ENCODE measurements around the gene IZUMO2.
A peak's percentile ranks its signal among the peaks of the same experiment; 100 is the strongest.

The IZUMO2 gene

DNA sequence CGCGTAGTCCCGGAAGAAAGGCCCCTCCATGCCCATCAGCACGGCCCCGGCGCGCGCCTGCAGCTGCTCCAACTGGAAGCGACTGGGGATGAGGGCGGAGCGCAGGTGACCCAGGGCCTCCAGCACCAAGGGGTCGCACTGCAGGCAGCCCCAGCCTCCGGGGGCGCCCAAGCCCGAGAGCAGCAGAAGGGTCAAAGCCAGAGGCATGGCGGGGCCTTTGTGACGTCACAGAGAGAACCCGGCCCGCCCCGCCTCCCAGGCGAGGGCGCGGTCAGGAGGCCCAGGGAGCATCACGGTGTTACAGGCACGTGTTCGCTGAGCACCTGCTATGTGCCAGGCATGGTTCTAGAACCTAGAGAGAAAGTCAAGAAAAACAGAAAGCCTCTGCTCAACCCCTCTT, at the start of gene IZUMO2:
Gene IZUMO2 (minus strand): TSS at position 294 of the 400 bp plus-strand sequence. CDS start 87 bp downstream, at position 207.
- no peak within 1 kb of the TSS for H3K27ac ChIP-seq
- no peak for TF ChIP-seq ZFX (IDR thresholded peaks at IDR 0.05; ENCODE audit: borderline replicate concordance)
- no peak for TF ChIP-seq CTCF (IDR thresholded peaks at IDR 0.05)

DNA sequence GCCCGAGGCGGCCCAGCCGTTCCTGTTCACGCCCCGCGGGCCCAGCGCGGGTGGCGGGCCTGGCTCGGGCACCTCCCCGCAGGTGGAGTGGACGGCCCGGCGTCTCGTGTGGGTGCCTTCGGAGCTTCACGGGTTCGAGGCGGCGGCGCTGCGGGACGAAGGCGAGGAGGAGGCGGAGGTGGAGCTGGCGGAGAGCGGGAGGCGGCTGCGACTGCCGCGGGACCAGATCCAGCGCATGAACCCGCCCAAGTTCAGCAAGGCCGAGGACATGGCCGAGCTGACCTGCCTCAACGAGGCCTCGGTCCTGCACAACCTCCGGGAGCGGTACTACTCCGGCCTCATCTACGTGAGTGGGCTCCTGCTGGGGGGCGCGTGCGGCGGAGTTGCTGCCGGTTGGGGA, 47.3 kb upstream of the IZUMO2 start:
- H3K27ac ChIP-seq: no peak overlapping the region
- TF ChIP-seq CTCF (IDR thresholded peaks at IDR 0.05) (no peak), ZFX (IDR thresholded peaks at IDR 0.05; ENCODE audit: borderline replicate concordance) (no peak)

DNA sequence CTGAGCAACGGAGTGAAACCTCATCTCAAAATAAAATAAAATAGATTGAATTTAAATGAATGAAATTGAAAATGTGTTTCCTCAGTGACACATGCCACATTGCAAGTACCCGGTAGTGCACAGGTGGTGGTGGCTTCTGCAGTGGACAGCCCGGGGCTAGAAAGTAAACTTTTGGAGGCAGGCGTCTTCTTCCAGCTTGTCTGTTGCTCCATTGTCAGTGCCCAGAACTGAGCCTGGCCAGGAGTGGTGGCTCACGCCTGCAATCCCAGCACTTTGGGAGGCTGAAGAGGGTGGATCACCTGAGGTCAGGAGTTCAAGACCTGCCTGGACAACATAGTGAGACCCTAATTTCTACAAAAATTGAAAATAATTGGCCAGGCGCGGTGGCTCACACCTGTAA, 46.0 kb upstream of the IZUMO2 start:
- H3K27ac ChIP-seq: no peak overlapping the region
- TF ChIP-seq ZFX (IDR thresholded peaks at IDR 0.05; ENCODE audit: borderline replicate concordance) (no peak), CTCF (IDR thresholded peaks at IDR 0.05) (no peak)

GRCh38 chr19:50207730-50208129, 44.6 kb upstream of the IZUMO2 start:
- TF ChIP-seq ZFX (IDR thresholded peaks at IDR 0.05; ENCODE audit: borderline replicate concordance) (no peak), CTCF (IDR thresholded peaks at IDR 0.05) (no peak)
- no peak overlapping the region for H3K27ac ChIP-seq

- peak overlapping the region; percentile 74 for H3K27ac ChIP-seq
- TF ChIP-seq CTCF (IDR thresholded peaks at IDR 0.05) (no peak), ZFX (IDR thresholded peaks at IDR 0.05; ENCODE audit: borderline replicate concordance) (no peak)
Observed at GRCh38 chr19:50206191-50206590, 43.1 kb upstream of the IZUMO2 start.

GRCh38 chr19:50205681-50206138, 42.6 kb upstream of the IZUMO2 start:
- no peak for TF ChIP-seq CTCF (IDR thresholded peaks at IDR 0.05)
- no peak for TF ChIP-seq ZFX (IDR thresholded peaks at IDR 0.05; ENCODE audit: borderline replicate concordance)
- H3K27ac ChIP-seq: peak overlapping the region; percentile 74

DNA sequence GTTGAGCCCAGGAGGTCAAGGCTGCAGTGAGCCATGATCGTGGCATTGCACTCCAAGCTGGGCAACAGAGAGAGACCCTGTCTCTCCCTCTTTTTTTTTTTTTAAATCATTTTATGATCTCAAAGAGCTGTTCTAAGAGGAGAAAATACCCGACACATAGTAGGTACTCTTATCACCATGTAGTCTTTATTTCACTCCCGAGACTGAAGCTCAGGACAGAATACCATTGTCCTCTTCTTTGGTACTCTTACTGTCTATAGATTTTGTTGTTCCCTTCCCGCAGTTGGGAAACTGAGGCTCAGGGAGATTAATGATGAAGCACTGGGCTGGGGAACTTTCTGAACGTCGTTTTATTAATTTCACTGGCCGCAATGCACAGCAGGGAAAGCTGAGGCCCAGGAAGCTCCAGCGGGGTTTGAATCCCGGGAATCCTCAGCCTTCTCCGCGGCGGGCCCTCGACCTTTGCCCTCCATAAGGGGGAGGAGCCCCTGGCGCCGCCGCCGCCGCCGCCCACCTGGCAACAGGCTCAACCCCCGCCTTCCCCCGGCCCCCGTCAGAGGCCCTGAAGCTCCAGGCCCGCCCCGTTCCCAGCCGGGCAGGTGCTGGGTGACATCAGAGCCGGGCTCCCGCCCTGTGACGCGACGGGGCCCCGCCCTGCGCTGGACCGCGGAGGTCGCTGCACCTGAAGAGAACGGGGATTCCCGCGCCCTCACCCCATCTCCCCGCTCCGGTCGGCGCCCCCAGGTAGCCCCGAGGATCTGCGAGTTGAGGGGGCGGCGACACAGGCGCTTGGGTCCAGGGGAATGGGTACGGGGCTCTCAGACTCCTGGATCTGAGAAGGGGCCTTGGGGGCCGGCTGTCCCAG, 42.0 kb upstream of the IZUMO2 start:
- peak overlapping the region; percentile 74 for H3K27ac ChIP-seq
- TF ChIP-seq CTCF (IDR thresholded peaks at IDR 0.05) (no peak), ZFX (IDR thresholded peaks at IDR 0.05; ENCODE audit: borderline replicate concordance) (no peak)

Data from 22Rv1 (cell line).